K562 (cell line): ENCODE measurements around the gene TMEM72.

Experiments used
- HNRNPUL1 ChIP-seq: fragments of 200-400 bp; formaldehyde crosslinking; IDR thresholded peaks from 2 replicates; pipeline ENCODE4 v1.6.1; 2017; ENCODE audit warnings: low read length
- IRF1 ChIP-seq: sonication (generic); formaldehyde crosslinking; IDR thresholded peaks from 2 replicates; pipeline ENCODE4 v1.8.0; 2022; ENCODE audit warnings: missing genetic modification reagents, mild to moderate bottlenecking, borderline replicate concordance
- JUNB ChIP-seq: fragments of 450-650 bp; formaldehyde crosslinking; conservative IDR thresholded peaks from 2 replicates; pipeline ENCODE4 v1.4.0; 2020; ENCODE audit warnings: mild to moderate bottlenecking
- PHB2 ChIP-seq: fragments of 450-650 bp; IDR thresholded peaks from 2 replicates; pipeline ENCODE4 v1.6.1; 2017; ENCODE audit warnings: low read depth
- ZNF184 ChIP-seq: sonication (generic); formaldehyde crosslinking; IDR thresholded peaks from 2 replicates; pipeline ENCODE4 v1.5.0; 2020; ENCODE audit warnings: missing genetic modification reagents

GRCh38 chr10:44958196-44958897 is 47.2 kb downstream of the TMEM72 start:
- no peak for TF ChIP-seq IRF1
- no peak for TF ChIP-seq JUNB (CRISPR knock-in tag)
- no peak for TF ChIP-seq ZNF184 (CRISPR knock-in tag)
- no peak for TF ChIP-seq PHB2
- TF ChIP-seq HNRNPUL1, result no peak
